Glomerular visceral epithelial cell (primary cell): Measurements from ENCODE around the gene PCBP4.
"Not testable (repeated sequence)": the region's sequence is repeated elsewhere in the genome, so short reads cannot be mapped to it uniquely, and the experiment has no call there.

Source experiments
- DNase-seq: peaks from one replicate; pipeline ENCODE4 v3.0.0-alpha.2; 2016; ENCODE audit errors: extremely low spot score

Gene PCBP4

GRCh38 chr3:51940648-51941462, 26.4 kb downstream of the PCBP4 start:
- DNase-seq = no peak

DNA sequence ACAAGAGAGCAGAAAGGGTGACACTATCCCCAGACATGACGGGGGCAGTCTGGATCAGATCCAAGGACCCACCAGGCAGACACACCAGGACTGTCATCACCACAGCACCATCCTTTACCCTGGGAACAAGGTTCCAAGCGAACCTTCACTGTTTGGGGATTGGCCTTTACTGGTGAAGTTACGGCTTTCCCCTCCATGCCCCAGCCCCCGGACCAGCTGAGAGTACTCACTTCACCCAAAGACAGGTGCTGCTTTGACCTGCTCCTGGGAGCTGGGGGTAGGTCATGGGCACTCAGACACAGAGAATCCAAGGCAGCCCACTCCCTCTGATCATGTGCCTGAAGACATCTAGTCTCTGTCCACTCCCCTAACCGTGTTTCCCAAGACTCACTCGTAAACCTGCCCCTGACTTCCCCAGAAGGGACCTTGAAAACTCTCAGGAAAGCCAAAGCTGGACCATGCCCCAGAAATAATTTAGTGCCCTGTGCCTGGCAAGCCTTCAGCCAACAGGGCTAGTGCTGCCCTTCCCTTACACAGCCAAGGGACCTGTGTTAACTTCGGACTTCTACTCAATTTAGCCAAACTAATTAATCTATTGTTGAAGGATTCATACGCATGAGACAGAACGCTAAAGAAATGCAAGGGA, 28.4 kb downstream of the PCBP4 start:
- no peak for DNase-seq

DNA sequence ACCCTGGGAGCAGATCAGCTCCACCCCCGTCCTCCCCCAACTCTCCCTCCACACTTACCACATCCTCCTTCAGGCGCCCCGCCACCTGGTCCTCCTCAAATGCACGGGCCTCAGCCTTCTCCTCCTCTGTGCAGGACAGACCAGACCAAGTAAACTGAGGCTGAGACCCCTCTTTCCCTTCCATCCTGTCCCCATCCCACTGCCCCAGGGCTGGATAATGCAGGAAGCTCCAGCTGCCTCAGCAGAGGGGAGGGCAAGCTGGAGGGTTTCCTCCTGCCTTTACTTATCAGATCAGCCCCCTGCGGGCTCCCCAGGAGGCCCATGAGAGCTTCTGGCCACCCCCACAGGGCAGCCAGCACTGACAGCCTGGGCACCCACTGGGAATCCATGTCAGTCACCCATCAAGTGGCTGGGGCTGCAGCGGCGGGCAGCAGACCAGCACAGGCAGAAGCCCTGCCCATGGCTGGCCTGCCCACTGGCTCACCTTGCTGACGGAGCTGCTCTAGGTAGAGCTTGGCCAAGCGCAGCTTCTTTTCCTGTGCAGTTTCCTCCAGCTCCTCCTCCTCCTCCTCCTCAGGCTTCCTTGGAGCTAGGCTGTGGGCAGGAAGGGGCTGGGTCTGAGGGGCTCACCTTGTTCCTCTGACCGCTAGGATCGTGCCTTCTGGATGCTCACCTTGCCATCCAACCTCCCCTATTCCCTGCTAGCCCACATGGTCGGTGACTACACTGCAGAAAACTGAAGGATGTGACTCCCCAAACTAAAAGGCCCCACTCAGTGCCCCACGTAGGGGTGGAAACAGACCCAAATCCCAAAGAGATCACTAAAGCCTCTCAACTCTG, 29.4 kb downstream of the PCBP4 start:
- no peak for DNase-seq

- DNase-seq = no peak
These were observed 30.2 kb downstream of the PCBP4 start for GRCh38 chr3:51937014-51937413.

GRCh38 chr3:51935886-51936755, 31.1 kb downstream of the PCBP4 start:
- DNase-seq = no peak

- no peak for DNase-seq
These were observed 32.0 kb downstream of the PCBP4 start for GRCh38 chr3:51934991-51935885.

DNA sequence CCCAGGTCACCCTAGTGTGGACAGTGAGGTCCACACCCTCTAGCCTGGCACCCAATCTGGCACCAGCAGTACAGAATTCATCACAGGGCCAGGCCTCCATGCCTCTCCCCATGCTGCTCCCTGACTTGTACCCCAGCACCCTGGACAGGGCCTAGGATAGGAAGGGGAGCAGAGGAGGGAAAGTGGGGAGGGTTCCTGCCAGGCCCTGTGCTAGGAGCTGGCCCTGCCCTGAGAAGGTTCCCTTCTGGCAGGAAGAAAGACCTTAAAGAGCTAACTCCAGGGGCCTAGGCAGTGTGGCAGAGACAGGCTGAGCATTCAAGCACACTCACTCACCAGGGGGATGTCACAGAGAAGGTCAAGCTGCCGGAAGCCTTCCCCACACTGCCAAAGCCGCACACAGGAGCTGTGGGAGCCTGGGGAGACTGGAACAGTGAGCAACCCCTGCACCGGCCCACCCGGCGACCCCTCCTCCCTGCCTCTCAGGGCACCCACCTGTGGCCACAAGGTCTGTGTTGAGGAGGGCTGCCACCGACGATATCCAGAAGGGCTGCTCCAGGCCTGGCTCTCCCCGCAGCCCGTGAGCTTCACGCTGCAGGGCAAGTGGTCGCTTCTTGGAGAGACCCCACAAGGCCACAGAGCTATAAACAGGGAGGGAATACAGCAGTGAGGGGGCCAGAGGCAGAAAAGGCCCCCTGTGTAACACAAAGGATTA, 33.0 kb downstream of the PCBP4 start:
- DNase-seq = no peak

DNA sequence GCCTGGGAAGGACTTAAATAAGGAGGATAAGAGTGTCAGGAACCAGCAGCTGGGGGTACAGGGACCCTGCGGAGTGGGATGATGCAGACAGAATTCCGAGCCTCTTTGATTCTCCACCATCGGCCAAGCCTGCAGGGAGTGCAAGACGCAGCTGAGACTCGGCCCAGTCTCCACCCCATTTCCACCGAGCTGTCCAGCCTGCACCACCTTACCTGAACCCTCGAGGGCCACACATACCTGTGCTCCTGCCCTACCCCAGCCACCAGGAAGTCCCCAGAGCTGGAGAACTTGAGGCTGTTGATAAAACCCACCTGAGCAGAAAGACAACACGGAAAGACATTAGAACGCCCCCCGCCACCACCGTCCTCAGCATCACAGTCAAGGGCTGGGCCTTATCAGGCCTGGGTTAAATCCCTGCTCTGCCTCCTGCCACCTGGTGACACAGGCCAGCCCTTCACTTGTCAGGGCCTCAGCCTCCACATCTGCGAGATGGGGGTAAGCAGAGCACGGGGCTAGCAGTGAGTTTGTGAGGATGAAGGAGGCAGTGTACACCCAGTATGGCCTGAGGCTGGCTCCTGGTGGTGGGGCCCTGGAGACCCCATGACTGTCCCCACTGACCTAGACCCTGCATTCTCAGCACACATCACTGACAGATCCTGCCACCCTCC, 33.6 kb downstream of the PCBP4 start:
- no peak for DNase-seq

DNA sequence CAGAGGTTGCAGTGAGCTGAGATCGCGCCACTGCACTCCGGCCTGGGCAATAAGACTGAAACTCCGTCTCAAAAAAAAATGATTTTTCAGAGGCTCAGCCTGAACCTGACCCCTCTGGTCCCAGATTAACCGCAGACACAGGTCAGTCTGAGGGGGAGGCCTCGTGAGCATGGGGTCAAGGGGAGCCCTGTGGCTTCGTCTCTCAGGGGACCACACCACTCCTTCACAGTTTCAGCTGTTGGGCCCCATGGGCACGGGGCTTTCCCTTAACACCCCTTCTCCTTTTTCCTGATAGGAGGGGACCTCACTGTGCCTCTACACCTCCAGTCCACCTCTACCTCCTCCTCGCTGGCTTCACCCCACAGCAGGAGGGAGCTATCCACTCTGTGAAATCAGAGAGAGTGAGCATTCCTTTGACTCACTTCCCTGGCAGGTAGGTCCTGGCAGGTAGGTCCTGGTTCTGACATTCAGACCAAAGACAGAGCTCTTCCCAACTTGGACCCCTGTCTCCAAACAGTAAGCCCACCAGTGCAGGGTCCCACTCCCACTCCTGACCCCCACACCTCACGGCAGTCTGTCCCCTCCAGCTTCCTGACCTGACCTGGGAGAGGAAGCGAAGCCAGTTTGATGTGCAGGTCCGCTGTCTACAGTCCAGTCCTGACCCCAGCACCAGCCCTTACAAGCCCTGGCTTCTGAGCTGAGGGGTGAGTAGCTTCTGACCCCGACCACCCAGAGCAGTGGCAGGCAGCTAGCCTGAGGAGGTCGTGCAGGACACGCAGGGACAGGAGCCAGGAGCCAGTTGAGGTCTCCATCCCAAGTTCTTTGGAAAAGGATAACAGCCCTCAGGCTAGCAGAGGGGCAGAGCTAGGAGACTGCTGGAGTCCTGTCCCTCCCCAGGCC, 34.5 kb downstream of the PCBP4 start:
- no peak for DNase-seq

DNA sequence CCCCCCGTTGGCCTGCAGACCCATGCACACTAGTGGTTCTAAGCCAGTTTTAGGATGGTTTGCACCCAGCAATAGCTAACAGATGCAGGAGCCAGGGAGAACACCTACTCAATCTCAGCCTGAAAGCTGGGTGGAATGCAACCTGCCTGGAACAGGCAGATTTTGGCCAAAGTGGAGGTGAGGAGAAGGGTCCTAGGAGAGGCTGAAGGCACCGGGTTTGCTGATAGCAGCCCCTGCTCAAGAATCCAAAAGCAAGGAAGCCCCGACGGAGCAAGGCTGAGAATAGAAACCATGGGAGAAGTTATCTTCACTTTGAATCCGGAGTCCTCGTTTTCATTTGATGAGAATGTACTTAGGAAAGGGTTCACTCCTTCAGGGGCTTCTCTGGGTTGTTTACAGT, 35.5 kb downstream of the PCBP4 start:
- DNase-seq = no peak

GRCh38 chr3:51930439-51930838, 36.8 kb downstream of the PCBP4 start:
- DNase-seq = no peak

DNA sequence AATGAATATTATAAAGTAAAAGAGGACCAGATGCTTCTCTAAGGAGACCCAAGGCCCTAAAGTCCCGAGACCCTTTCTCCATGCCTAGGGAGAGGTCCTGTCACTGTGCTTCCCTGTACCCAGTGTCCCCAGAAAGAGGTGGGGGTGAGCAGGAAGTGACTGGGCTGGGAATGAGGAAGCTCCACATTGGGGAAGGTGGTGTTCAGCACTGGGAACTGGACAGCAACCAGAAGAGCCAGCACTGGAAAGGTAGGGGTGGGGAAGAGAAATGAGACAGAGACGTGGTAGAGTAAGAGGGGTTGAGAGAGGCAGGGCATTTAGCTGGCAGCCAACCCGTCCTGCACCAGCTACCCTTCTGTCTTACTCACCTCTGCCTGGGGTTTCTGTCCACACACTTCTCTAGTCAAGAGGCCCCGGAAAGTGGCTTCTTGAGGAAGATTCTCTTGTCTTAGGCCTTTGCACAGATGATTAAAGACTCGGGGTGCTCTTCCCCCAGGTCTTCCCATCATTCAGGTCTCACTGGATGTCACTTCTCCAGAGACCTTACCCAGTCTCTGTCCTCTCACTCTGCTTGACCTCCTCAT, 37.7 kb downstream of the PCBP4 start:
- DNase-seq = no peak

DNA sequence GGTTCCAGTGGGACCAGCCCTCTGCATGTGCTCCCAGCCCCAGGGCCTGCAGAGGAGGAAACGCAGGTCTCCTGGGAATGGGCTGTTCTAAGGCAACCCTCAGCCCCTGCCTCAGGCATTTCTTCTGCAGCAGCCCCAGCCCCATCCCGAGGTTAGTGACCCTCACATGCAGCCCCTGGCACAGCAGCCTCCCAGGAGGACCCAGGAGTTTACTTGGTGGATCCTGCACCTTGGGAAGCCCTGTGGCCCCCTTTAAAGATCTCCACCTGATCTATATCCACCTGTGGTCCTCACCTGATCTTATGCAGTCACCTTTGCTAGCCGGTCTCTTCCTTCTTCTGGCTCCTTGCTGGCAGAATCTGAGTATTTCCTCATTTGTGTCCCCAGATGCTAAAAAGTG, 38.3 kb downstream of the PCBP4 start:
- not testable (repeated sequence) for DNase-seq

- DNase-seq = no peak
These were observed 38.8 kb downstream of the PCBP4 start for GRCh38 chr3:51928438-51928837.

DNA sequence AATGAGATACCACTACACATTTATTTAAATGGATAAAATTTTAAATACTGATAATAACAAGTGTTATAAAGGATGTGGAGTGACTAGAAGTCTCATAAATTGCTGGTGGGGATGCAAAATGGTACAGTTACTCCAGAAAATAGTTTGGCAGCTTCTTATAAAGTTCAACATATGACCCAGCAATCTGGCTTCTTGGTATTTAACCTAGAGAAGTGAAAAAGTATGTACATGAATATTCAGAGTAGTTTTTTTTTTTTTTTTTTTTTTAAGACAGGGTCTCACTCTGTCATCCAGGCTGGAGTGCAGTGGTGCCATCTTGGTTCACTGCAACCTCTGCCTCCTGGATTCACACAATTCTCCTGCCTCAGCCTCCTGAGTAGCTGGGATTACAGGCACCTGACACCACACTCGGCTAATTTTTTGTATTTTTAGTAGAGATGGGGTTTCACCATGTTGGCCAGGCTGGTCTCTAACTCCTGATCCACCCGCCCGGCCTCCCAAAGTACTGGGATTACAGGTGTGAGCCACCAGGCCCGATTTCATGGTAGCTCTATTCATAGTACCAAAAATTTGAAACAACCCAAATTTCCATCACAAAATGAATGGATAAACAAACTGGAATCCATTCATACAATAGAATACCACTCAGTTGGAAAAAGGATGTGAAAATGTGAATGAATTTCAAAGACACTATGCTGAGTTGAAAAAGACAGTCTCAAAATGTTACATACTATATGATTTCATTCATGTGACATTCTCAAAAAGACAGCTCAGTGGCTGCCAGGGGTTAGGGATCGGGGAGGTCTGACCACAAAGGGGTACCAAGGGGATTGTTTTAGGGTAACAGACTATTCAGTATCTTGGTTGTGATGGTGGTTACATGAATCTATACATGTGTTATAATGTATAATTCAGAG, 39.9 kb downstream of the PCBP4 start:
- DNase-seq = no peak

- no peak for DNase-seq
These were observed 46.1 kb downstream of the PCBP4 start for GRCh38 chr3:51921081-51921578.

- no peak for DNase-seq
These were observed 50.8 kb downstream of the PCBP4 start for GRCh38 chr3:51916418-51916817.
